ENCODE data around the gene NTM.

DNA sequence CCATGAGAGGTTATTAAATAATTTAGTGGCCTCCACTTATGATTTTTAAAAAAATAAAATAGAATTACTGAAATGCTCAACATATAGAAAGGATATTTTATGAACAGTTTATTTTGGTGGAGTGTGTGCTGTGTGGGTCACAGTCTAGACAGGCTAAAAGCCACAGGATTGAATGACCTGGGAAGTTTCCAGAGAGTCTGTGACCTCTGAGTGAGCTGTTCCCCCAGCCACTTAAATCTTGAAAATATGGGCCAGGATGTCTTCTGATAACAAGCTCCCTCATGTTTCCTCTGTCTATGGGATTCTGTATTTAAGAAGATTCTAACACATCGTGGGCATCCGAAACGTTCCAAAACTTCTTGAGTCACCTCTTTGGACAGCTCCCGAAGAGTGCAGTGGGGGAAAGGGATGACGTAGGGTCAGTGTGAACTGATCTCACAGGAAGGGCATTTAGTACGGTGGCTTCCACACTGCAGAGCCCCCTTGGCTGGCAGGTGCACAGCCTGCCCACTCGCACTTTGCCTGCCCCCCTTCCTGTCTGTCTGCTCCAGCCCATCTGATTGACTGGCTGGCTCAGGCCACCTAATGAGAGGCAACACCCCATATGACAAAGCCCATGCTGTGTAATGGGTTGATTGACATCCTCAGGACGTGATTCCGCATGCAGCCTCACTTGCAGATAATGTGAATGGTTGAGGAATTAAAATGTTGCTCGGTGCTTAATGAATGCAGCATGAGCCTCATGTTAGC, 97.4 kb downstream of the NTM start:
- TF ChIP-seq, protein P1, sequence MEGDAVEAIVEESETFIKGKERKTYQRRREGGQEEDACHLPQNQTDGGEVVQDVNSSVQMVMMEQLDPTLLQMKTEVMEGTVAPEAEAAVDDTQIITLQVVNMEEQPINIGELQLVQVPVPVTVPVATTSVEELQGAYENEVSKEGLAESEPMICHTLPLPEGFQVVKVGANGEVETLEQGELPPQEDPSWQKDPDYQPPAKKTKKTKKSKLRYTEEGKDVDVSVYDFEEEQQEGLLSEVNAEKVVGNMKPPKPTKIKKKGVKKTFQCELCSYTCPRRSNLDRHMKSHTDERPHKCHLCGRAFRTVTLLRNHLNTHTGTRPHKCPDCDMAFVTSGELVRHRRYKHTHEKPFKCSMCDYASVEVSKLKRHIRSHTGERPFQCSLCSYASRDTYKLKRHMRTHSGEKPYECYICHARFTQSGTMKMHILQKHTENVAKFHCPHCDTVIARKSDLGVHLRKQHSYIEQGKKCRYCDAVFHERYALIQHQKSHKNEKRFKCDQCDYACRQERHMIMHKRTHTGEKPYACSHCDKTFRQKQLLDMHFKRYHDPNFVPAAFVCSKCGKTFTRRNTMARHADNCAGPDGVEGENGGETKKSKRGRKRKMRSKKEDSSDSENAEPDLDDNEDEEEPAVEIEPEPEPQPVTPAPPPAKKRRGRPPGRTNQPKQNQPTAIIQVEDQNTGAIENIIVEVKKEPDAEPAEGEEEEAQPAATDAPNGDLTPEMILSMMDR (IDR thresholded peaks at IDR 0.05): no peak
- no peak for TF ChIP-seq POLR2A (IDR thresholded peaks at IDR 0.05)
